ENCODE data around the gene ZNF70.

GRCh38 chr22:23764899-23765881 lies 14.3 kb upstream of the ZNF70 start:
- TF ChIP-seq POLR2AphosphoS5 (IDR thresholded peaks at IDR 0.05), result no peak
- no peak for TF ChIP-seq CTCF (IDR thresholded peaks at IDR 0.05)
- TF ChIP-seq POLR2A (IDR thresholded peaks at IDR 0.05), result no peak
- TF ChIP-seq EP300 (IDR thresholded peaks at IDR 0.05), result no peak

Data from gastroesophageal sphincter (tissue), 3 donors.